Ovary (tissue), 9 donors: ENCODE measurements around the gene MAGEA12. TPM values are rescaled to one million over a fixed set of nuclear protein-coding genes. Genes with fewer than 3 reads are reported as not detected.

ENCODE experiments used
- polyA plus RNA-seq, 2 donors: library from polyadenylated mRNA; stranded (reverse); fragments of 200-250 nt in 1 of 2; fragments of 350-450 nt in 1 of 2; fragmentation: Illumina TruSeq in 1 of 2; extraction: RNeasy Lipid Tissue Mini Kit (QIAGEN cat#74804) in 1 of 2; gene quantifications; one replicate each; pipeline ENCODE4 v1.2.3, GENCODE V29; 2013 to 2014
- total RNA-seq, 7 donors: library from RNA; depleted of rRNA in 2 of 7; stranded (reverse); fragments of >200 nt in 2 of 7; fragmentation: NEBNext Ultra II Directional in 3 of 7; extraction: Animal tissue kit (Norgen Biotek cat#: 25700) in 3 of 7; gene quantifications; one replicate each; pipeline versions ENCODE4 v1.1.0 to v1.2.4, GENCODE V29; 2016 to 2023
- donor health status: DM: no; HTN: no; CAD: no; lungs with moderate emphysema.
- donor health status: DM: no; HTN: no; CAD: no.
- donor health status: Bipolar disorder and iron deficiency.
- donor health status: DM: yes; HTN: yes; CAD: no.
- donor health status: DM: no; HTN: no; CAD: no.
- donor health status: DM: yes; HTN: yes; CAD: no.

Gene MAGEA12
- total and polyA plus RNA-seq, 9 donors = not detected

Other genes starting within 250 kb of the MAGEA12 start
- gene GABRQ, start 95.9 kb upstream of the MAGEA12 start, total RNA-seq = under 1 TPM in 4 of 7 donors, not detected in 3; 0.05 to 0.23 (median 0.13) TPM
- gene GABRQ, start 95.9 kb upstream of the MAGEA12 start, polyA plus RNA-seq = under 1 TPM in 1 of 2 donors, not detected in 1; 0.03 TPM
- under 1 TPM in 1 of 7 donors, not detected in 6; 0.15 TPM for gene MAGEA3, start 35.0 kb upstream of the MAGEA12 start, total RNA-seq
- gene MAGEA3, start 35.0 kb upstream of the MAGEA12 start, polyA plus RNA-seq = not detected
- gene CSAG2, start 24.5 kb upstream of the MAGEA12 start, total RNA-seq = not detected
- not detected for gene CSAG2, start 24.5 kb upstream of the MAGEA12 start, polyA plus RNA-seq
- under 1 TPM in 1 of 7 donors, not detected in 6; 0.13 TPM for gene MAGEA2B, start 19.1 kb upstream of the MAGEA12 start, total RNA-seq
- not detected for gene MAGEA2B, start 19.1 kb upstream of the MAGEA12 start, polyA plus RNA-seq
- gene CSAG1, start within 50 bp of the MAGEA12 start, total RNA-seq = not detected
- not detected for gene CSAG1, start within 50 bp of the MAGEA12 start, polyA plus RNA-seq
- under 1 TPM in 1 of 7 donors, not detected in 6; 0.17 TPM for gene MAGEA2, start 20.1 kb downstream of the MAGEA12 start, total RNA-seq
- gene MAGEA2, start 20.1 kb downstream of the MAGEA12 start, polyA plus RNA-seq = not detected
- not detected for gene CSAG3, start 25.5 kb downstream of the MAGEA12 start, total RNA-seq
- not detected for gene CSAG3, start 25.5 kb downstream of the MAGEA12 start, polyA plus RNA-seq
- not detected for gene MAGEA6, start 35.9 kb downstream of the MAGEA12 start, total RNA-seq
- gene MAGEA6, start 35.9 kb downstream of the MAGEA12 start, polyA plus RNA-seq = not detected
- 10 to 100 TPM; 18.5 to 94.3 (median 48.1) TPM for gene CETN2, start 97.0 kb downstream of the MAGEA12 start, total RNA-seq
- 100 to 1,000 TPM in 1 of 2 donors, 10 to 100 TPM in 1; 42.9 to 119 TPM for gene CETN2, start 97.0 kb downstream of the MAGEA12 start, polyA plus RNA-seq
- 10 to 100 TPM in 6 of 7 donors, 1 to 10 TPM in 1; 5.0 to 33.8 (median 12.3) TPM for gene NSDHL, start 97.3 kb downstream of the MAGEA12 start, total RNA-seq
- 10 to 100 TPM; 11.9 to 48.6 TPM for gene NSDHL, start 97.3 kb downstream of the MAGEA12 start, polyA plus RNA-seq
- gene ZNF185, start 164.3 kb downstream of the MAGEA12 start, total RNA-seq = 10 to 100 TPM in 3 of 7 donors, 1 to 10 TPM in 4; 3.5 to 26.9 (median 10.0) TPM
- 10 to 100 TPM in 1 of 2 donors, 1 to 10 TPM in 1; 4.7 to 28.7 TPM for gene ZNF185, start 164.3 kb downstream of the MAGEA12 start, polyA plus RNA-seq